Measurements from ENCODE around the gene RPAIN. TPM values are rescaled to one million over a fixed set of nuclear protein-coding genes. Genes with fewer than 3 reads are reported as not detected.

Gene RPAIN
- total and polyA plus RNA-seq, 10 of the 15 experiments (the other 5 are each of a cell fraction or from before 2014, with no cell fraction given) = 45.8 to 109 (median 70.5) TPM

- no peak for TF ChIP-seq BCLAF1 (IDR thresholded peaks at IDR 0.05)
These were observed 20.2 kb upstream of the RPAIN start (continued) for GRCh38 chr17:5399767-5400166.

GRCh38 chr17:5405400-5405799 lies 14.6 kb upstream of the RPAIN start:
- RAD21 ChIA-PET (ENCODE audit: unreplicated experiment) = no interaction called here
- SMC1A ChIA-PET (ENCODE audit: uncharacterized antibody, unreplicated experiment) = interaction anchor here (0.6 to 1.4 kb wide), 3 partner anchors 12 to 55 kb away, joined by 3 read pairs; no protein-coding TSS in a partner anchor
- Histone ChIP-seq H3K9ac (ENCODE audit: control insufficient read depth, insufficient read depth, low read length) (no peak overlapping the region), H3K4me2 (ENCODE audit: control insufficient read depth, insufficient read depth) (no peak overlapping the region), H3K27me3 (replicated peaks in 1 of 2; ENCODE audit: control insufficient read depth in 2 of 2, insufficient read depth in 2 of 2, low read length in 1 of 2) (no peaks in the 10 kb centered on the region), H3K4me1 (ENCODE audit: control insufficient read depth, insufficient read depth, low read length) (peaks cover 6% of the 10 kb centered on the region), H4K20me1 (ENCODE audit: control insufficient read depth, insufficient read depth) (peaks cover 3% of the 10 kb centered on the region; the same call in 1 of the 2 replicates), H3K27ac (ENCODE audit: control insufficient read depth, insufficient read depth) (no peak overlapping the region), H3K79me2 (ENCODE audit: control insufficient read depth, insufficient read depth, low read length) (peaks cover 11% of the 10 kb centered on the region), H2AFZ (ENCODE audit: control insufficient read depth, low read depth, low read length) (no peak overlapping the region), H3K9me3 (replicated peaks; ENCODE audit: control insufficient read depth, insufficient read depth, low read length) (no peaks in the 10 kb centered on the region), H3K4me3 (no peak overlapping the region), H3K36me3 (ENCODE audit: control insufficient read depth in 2 of 2, insufficient read depth in 2 of 2, low read length in 1 of 2) (peaks cover 13 to 60% of the 10 kb centered on the region in 2 experiments)
- ATAC-seq (no peak), FAIRE-seq (no peak), DNase-seq (ENCODE audit: low read depth, low spot score) (no peak)
- POLR2A ChIA-PET = interaction anchor here (0.5 to 1.0 kb wide), 3 partner anchors 14 to 158 kb away, joined by 3 read pairs; partner anchors contain the start of gene NUP88
- CTCF ChIA-PET = interaction anchor here (0.7 to 1.5 kb wide), 4 partner anchors 12 to 47 kb away, joined by 3 to 7 read pairs (median 5); partner anchors contain the start of gene C1QBP
- 98% methylated on average over 4 of the region's 4 CpGs for WGBS (ENCODE audit: insufficient coverage, insufficient replicate concordance, low lambda C conversion rate, missing lambda C conversion rate)
- intact Hi-C loops (cut with micrococcal nuclease; ENCODE audit: unreplicated experiment) (no loop called here), in situ Hi-C loops (cut with MboI) (no loop called here)
- BruUV-seq (replicated peaks) = TSS peak; percentile 4
- TF ChIP-seq ZNF687 (IDR thresholded peaks at IDR 0.05) = no peak
- no peak for TF ChIP-seq USF1 (IDR thresholded peaks at IDR 0.05; ENCODE audit: borderline replicate concordance, extremely low read length, insufficient read depth, low read depth, low read length)
- TF ChIP-seq HDAC6 (IDR thresholded peaks at IDR 0.05; ENCODE audit: unreplicated experiment) = no peak
- TF ChIP-seq ZSCAN29 (IDR thresholded peaks at IDR 0.05) = no peak
- no peak for TF ChIP-seq SP1 (IDR thresholded peaks at IDR 0.05; ENCODE audit: low read depth, low read length)
- TF ChIP-seq POLR2AphosphoS2 (IDR thresholded peaks at IDR 0.05; ENCODE audit: low read depth, low read length) = no peak
- no peak for TF ChIP-seq POU2F2 (IDR thresholded peaks at IDR 0.05; ENCODE audit: borderline replicate concordance, low read depth, low read length)
- TF ChIP-seq EP300 (IDR thresholded peaks at IDR 0.05; ENCODE audit: borderline replicate concordance in 1 of 2, control insufficient read depth in 1 of 2, low read depth in 2 of 2, low read length in 2 of 2) = no peak
- TF ChIP-seq RBBP5 (conservative IDR thresholded peaks at IDR 0.05) = no peak
- TF ChIP-seq PBX3 (IDR thresholded peaks at IDR 0.05; ENCODE audit: insufficient replicate concordance, low read depth, low read length) = no peak
- TF ChIP-seq NFIC (IDR thresholded peaks at IDR 0.05; ENCODE audit: low read depth, low read length) = no peak
- TF ChIP-seq JUND (IDR thresholded peaks at IDR 0.05; ENCODE audit: low read depth, low read length) = no peak
